Right hindlimb (tissue), 1 donor: ENCODE data around the gene KCNMA1.

Source experiments
- DNase-seq: peaks from one replicate; pipeline ENCODE4 v3.0.0-alpha.2; 2018

Gene KCNMA1

DNA sequence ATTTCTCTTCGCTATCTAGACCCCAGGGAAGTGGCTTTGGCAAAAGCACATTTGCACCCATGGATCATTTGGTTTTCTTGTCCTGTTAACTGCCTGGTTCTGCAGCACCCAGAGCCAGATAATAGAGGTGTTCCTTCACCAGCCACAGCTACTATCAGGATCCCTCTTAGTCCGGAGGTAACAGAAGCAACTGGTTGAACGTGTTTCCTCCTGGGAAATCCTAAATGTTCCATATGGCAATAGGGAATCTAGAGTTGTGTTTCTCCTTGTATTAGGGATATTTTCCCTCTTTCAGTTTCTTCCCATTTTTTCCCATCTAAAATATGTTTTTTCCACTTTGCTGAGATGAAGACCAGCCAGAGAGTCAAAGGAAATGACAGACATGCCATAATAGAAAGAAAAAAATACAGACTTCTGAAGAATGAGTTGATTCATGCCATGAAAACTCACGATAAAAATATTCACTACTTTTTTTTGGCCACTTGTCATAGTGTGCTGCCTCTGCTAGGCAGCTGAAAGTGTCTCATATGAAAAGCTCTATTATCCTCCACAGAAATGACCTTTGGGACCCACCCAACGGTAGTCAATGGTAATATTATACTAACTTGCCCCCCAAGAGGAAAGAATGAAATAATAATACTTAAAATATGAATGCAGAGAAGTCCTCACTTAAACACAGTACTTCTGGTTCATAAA lies 472.8 kb downstream of the KCNMA1 start:
- DNase-seq = no peak

DNA sequence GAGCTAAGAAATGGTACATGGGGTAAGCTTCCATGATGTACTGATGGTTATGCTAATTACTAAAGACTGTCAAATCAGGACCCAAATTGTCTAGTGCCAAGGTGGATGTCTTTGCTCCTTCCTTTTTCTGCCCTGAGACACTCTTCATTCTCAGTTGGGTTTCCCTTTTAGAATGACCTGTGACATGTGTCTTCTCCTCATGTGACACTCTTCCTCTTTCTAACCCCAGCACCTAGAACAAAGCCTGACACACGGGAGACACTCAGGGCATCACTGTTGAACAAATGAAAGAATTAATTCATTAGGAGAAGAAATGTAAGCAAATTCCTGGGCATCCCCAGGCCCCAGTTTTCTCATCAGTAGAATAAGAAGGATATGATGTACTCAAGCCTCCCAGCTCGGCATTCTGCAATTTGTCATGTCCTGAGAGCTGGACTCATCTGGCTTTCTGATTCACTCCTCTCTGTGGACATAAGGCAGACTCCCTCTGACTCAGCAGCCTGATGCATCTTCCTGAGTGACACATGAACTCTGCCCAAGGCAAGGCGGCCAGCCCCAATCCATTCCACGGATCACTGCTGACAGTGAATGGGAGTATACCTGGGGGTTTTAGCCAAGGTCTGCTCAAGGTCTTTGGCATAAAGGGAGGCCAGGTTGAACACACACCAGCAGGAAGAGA lies 473.8 kb downstream of the KCNMA1 start:
- no peak for DNase-seq

DNA sequence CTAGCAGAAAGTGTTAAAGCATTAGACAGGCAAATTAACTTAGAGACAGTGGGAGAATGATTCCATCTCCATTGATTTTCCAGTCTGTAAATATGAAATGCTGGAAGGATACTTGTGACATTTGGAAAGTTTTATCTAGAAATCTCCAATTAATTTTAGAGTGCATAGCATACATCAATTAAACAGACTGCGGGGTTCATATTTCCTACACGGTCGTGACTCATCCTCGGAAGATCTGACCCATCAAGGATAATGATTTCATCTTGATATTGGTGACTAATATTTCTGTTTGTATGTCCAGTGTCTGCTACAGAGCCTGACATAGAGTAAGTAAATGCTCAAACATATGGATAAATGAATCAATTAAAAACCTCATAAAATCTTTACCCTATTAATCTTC lies 474.9 kb downstream of the KCNMA1 start:
- DNase-seq = no peak

DNA sequence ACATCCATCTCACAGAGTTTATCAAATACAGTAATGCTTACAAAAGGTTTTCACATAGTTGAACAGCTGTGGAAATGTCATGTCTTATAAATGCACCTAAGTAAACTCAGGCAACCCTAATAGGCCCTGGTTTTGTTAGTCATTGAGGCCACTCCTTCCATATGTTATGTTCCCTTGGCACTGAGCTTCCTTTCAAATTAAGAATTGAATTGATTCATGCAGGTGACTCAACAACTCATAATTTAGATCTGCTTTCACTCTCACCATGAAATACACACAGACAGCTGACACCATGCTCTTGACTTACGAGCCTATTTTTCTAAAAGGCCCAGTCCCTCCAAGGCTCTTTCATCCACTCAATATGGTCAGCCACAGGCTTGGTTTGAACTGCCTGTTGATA lies 476.9 kb downstream of the KCNMA1 start:
- DNase-seq = no peak

DNA sequence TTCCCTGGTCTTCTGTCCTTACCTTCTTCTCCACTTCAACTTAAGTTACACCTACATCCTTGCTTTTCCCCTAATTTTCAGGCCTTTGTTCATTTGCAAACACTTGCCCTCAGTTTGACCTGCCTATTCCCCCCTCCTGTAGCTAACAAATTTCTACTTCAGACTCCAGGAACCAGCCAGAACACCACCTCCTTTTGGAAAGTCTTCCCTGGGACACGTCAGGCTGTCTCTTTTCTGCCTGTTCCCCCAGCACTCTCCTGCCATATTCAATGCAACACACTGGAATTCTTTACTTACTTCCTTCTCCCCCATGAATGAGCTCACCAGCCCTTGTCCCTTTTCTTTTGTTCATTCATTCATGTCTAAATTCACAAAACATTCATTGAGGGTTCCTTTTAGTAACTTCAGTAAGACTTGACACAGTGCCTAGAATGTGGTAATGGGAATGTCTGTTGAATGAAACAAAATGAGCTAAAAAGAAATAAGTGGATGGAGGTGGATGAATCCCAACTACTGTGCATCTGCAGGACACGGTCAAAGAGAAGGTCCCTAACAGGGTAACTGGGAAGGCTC lies 478.0 kb downstream of the KCNMA1 start:
- no peak for DNase-seq

DNA sequence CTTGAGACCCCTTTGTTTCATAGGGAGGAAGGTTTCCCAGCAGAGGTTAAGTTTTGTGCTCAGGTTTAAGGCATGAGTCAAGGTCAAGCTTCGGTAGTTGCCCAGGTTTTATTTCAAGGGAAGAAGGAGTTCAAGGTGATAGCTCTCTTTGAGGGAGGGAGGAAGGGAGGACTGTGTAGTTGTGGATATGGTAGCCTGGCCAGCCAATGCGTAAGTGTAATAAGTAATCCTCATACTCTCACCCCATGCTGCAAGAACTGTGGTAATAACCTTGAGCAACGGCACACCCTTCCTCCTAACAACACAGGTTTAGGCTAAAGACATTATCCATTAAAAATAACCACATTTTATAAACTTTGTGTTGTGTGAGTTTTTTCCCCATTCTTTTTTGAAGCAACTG lies 478.9 kb downstream of the KCNMA1 start:
- no peak for DNase-seq

DNA sequence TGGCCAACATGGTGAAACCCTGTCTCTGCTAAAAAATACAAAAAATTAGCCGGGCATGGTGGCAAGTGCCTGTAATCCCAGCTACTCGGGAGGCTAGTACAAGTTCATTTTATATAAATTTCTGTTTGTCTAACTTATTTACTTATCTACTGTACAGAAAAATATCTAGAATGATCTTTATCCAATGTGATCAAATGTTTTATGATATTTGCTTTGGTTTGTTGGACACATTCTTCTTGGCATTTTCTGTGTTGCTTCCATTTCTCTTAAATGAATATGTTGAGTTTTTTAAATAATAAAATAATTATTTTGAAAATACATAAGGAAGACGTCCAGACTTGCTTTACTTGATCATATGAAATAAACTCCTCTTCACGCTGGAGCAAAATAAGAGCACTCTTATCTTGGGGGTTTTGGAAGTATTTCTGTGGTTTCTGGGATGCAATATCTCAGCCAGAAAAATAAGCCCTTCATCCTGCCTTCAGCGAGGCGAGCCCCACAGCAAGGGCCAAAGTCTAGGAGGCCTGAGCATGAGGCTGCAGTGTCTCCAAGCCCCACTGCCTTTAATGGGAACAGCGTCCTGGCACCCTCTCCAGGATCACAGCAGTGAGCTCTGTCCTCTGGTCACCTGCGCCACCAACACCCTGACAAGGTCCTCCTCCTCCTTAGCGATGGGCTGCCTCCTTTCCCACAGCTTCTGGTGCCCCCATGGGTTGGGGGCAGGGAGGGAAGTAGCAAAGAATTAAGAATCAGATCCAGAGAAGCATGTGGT lies 480.2 kb downstream of the KCNMA1 start:
- DNase-seq = no peak

DNA sequence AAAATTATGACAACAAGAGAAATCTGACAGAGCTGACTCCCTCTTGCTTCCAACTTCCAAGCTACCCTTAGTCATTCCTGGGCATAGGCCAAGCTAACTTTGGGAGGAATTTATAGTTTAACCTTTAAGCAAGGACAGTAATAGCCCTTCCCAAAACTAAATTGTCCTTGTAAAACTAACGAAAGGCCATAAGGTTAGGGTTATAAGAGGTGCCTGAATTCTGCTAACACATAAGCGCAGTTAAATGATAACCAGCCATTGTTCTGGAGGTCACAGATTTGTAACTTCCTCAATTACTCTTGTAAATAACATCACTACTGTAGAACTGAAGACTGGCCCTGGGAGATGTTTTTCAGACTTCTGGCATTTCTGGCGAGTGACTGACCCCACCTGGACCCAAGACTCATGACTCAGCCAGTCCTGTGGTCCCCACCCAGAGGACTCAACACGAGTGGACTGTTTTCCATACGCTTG lies 481.2 kb downstream of the KCNMA1 start:
- no peak for DNase-seq

DNA sequence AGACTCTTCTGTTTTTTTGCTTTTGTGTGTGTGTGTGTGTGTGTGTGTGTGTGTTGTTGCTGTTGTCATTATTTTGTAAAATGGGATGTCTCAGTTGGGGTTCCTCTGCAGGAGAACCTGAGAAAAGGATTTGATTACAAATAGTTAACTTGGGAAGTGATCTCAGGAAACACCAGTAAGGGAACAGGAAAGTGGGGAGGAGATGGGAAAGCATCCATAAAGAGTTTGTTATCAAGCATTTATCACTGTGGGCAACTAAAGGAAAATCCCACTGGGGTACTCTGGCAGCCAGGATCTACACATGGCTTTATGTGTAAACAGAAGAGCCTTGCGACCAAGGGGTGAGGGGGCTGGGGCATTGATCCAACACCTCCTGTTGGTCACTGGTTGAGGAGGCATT lies 485.4 kb downstream of the KCNMA1 start:
- DNase-seq = no peak

DNA sequence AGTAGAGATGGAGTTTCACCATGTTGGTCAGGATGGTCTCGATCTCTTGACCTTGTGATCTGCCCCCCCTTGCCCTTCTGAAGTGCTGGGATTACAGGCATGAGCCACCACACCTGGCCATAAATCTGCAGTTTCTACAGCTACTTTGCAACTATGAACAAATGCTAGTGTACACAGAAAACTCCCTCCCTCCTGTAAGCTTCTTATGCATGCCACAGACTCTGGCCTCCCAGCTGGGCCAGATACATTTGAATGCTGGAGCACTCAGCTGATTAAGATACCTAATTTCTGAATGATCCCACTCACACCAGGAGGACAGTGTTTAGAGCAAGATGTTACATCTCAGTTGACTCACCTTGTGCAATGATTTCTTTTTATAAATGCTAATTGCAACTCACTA lies 486.2 kb downstream of the KCNMA1 start:
- DNase-seq = no peak

DNA sequence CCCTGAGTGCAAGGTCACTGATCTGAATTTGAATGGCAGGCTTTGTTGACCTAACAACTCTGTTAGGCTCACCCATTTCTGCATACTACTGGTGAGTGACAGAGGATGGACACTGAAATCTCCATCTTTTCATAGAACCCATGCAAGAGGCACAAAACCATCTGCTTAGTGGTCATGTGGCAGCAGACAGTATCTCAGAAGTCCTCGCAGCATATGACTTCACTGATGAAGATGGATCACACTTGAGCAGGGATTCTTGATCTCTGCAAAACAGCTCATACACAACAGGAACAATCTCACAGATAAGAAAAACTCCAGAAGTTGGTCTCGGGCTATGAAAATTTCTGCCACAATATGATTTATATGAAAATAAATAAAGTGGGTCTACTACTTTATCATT lies 487.9 kb downstream of the KCNMA1 start:
- no peak for DNase-seq

DNA sequence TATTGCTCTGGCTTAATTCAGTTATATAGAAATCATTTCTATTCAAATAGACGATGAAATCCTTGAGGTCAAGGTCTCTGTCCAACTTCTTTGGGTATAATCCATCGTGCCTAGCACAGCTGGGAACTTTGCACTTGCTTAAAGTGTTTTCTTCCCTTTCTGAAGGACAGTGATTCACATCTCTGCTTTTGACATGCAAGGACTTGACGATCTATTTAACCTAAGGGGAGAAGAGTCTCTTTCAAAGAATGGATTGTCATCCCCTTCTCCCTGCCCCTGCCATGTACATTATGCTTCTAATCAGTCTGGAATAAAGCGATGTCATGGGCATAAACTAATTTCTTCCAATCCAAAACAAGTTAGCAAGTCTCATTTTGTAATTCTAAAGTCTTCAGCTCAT lies 488.6 kb downstream of the KCNMA1 start:
- DNase-seq = no peak

DNA sequence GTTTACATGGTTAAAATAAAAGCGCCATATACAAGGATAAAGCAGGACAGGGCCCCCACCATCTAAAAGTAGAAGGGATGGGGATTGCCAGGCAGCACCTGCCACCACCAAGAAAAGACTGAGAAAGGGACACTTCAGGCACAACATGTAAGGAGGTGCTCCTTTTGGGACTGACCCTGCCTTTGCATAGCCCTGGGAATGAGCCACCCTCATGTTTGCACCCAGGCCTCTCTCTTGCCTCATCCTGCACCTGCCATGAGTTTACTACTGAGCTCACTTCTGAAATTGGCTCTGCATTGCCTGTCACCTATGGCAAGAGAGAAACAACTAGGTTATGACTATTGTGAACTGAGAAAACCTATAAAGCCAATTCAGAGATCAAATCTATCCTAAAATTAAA lies 489.7 kb downstream of the KCNMA1 start:
- no peak for DNase-seq

DNA sequence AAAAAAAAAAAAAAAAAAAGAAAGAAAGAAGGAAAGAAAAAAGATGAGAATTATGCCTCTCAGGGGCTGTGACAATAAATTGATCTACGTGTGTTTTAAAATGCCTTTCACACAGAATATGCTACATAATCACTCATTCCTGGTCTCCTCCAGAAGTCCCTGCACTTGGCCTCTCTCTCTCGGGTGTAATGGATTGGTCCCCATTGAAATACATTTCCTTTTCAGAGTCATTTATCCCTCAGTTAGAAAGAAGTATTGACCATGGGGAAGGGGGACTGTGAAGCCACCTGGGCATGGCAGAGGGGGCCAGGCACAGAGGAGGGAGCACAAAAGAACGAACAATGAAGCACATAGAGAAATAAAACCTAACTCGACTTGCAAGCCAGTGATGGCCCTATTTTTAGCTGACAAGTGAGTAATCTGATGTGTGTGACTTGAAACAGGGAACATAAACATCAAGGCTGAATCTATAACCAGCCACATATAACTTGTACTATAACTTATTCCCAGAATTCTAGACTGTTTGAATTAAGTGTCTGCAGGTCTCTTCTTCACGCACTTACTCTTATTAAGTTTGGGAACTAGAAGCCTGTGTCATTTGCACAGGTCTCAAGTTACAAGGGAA lies 490.8 kb downstream of the KCNMA1 start:
- no peak for DNase-seq

DNA sequence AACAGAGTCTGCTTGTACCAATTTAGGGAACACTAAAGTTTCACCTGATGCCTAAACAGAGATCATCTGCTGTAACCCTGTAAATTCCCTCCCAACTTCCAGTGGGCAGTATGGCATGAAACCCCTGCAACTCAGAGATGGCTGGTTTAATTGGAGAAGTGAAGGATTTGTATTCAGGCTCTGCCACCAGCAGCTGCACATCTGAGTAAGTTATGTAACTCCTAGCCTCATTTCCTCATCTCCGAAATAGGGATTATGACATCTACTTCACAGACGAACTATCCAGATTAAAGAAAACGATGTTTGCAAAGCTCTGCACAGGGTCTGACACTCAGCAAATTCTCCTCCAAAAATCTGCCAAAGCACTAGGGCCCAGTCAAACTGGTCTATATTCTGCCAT lies 493.0 kb downstream of the KCNMA1 start:
- no peak for DNase-seq

DNA sequence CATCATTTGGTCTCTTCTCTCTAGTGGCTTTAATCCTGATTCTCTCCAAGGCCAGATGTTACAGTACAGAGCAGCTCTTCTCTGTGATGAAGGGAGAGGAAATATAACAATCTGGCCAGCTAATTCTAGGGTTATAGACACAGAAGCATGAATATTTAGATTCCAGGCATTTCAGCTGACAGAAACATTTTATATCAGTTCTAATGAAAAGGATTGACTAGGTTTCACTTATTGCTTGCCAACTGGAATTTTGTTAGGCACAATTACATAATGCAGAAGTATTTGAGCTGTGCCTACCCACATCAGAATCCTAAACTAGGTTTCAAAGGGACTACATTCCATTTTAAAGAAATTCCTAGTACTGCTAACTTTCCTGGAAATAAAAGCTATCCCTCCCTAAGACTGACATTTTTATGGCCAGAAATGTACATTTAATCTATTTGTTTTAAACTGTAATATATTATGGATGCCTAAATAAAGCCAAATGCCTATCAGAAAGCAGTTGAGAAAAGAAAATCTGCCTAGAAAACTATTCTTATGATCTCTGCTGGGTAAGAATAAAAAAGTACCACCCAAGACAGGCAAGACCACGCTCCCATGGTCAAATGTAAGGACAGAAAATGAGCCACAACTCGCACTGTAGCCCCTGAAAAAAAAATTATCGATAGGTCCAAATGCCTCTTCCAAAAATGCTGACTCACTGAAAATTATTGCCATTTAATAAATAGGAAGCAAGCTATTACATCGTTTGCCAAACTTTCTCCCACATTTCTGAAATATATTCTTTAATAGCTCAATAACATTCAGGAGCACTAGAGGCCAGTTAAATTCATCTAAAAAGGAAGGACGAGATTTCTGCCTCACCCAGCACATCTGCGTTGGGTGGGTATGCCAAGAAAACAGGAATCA lies 498.1 kb downstream of the KCNMA1 start:
- no peak for DNase-seq

DNA sequence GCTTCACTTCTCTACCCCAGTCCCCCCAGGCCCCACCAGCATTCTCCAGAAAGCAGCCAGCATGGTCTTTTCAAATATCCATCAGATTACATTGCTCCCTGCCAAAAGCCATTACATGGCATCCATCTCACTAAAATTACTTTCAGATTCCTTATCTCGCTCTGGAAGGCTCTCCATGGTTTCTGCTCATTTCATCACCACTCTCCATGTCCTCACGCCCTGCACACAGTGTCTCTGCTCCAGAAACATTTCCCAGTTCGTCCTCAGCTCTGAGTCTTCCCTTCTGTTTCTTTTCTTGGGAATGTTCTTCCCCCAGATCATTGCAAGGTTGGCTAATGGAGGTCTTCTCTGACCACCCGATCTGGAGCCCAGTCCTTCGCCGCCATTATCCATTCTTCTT lies 499.1 kb downstream of the KCNMA1 start:
- DNase-seq = no peak

DNA sequence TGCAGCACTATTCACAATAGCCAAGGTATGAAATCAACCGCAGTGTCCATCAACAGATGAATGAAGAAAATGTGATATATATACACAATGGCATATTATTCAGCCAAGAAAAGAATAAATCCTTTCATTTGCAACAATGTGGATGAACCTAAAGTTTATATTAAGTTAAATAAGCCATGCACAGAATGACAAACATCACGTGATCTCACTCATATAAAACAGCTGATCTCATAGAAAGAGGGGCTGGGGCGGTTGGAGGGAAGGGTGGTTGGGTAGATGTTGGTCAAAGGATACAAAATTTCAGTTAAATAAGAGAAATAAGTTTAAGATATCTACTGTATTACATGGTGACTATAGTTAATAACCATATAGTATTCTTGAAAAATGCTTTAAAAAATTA lies 502.1 kb downstream of the KCNMA1 start:
- DNase-seq = no peak

DNA sequence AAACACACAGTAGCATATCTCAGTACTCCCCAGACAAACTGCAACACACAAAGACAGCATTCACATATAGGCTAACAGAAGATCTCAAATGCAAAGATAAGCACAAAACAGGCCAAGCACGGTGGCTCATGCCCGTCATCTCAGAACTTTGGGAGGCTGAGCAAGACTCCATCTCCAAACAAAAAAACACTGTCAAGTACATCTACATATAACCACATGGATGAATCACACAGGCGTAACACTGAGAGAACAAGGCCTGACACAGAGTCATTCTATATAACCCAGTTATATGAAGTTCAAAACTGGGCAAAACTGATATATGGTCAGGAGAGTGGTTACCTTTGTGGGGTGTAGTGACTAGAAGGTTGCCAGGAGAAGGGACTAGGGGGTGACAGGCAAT lies 506.4 kb downstream of the KCNMA1 start:
- DNase-seq = no peak

DNA sequence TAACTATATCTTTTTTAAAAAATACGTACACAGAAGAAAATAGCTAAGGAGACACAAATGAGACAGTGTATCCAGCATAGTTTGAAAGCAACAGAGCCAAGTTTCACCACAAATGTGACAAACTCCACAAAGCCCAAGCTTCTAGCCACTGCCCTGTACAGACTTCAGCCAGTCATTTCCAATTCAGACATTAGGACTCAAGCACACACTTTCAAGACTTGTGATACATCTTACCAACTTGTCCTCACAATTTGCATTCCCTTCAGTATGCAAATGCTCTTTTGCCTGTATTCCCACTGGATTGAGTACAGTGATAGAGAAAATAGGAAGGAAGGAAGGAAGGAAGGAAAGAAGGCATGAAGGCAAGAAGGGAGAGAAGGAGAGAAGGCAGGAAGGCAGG lies 510.4 kb downstream of the KCNMA1 start:
- DNase-seq = no peak

DNA sequence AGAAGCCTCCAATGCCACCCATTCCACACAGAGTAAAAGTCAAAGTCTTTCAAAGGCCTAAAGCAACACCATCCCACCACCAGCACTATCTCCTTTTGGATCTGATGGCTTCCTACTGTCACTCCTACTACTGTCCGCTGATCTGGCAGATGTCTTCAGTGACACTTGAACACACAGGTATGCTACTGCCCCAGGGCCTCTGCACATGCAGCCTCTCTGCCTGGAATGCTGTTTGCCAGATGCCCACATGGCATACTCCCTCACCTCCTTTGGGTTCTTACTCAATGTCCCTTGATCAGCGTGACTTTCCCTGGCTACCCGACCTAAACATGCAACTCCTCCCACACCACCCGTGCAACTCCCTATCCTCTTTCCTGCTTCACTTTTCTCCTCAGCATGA lies 512.4 kb downstream of the KCNMA1 start:
- DNase-seq = no peak

DNA sequence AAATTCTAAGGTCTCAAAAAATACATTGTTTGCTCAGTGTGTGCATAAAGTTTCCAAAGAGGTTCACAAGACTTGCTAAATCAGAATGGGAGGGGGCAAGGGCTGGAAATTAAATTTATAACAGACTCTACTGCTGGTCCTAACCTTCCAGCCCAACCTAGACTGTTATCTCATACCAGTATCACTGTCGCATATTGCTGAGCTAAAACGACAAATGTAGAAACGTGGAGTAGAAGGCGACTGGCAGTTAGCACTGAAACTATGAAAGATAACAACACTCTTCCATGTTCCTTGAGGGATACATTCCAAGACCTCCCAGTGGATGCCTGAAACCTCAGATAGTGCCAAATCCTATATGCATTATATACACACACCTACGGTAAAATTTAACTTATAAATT lies 514.3 kb downstream of the KCNMA1 start:
- no peak for DNase-seq
